H9 (cell line): ENCODE data around the gene MCF2L. TPM values are rescaled to one million over a fixed set of nuclear protein-coding genes. Genes with fewer than 3 reads are reported as not detected.

Experiments
- DNase-seq: peaks from one replicate; pipeline ENCODE4 v3.0.0-alpha.2; 2017
- H2AFZ ChIP-seq: one replicate; pipeline ENCODE4 v1.6.1; 2013; ENCODE audit warnings: mild to moderate bottlenecking, low read length, control low read depth, moderate library complexity
- H2AK5ac ChIP-seq: 2 replicates; pipeline ENCODE4 v1.6.1; 2013; ENCODE audit warnings: low read length, control low read depth, mixed read lengths; ENCODE audit not compliant: insufficient read length
- H2BK120ac ChIP-seq: one replicate; pipeline ENCODE4 v1.6.1; 2013; ENCODE audit warnings: low read depth, mild to moderate bottlenecking, low read length, control low read depth, inconsistent platforms; ENCODE audit not compliant: poor library complexity, severe bottlenecking
- H2BK12ac ChIP-seq: 2 replicates; pipeline ENCODE4 v1.6.1; 2013; ENCODE audit warnings: low read length, control low read depth, mixed read lengths, low read depth; ENCODE audit not compliant: insufficient read length
- H2BK15ac ChIP-seq: 2 replicates; pipeline ENCODE4 v1.6.1; 2013; ENCODE audit warnings: low read depth, low read length, control low read depth
- H2BK20ac ChIP-seq: one replicate; pipeline ENCODE4 v1.6.1; 2013; ENCODE audit warnings: low read depth, mild to moderate bottlenecking, low read length, control low read depth, inconsistent platforms; ENCODE audit not compliant: poor library complexity, severe bottlenecking
- H2BK5ac ChIP-seq: 2 replicates; pipeline ENCODE4 v1.6.1; 2013; ENCODE audit warnings: low read length, control low read depth, mixed read lengths; ENCODE audit not compliant: insufficient read length
- H3K14ac ChIP-seq: 2 replicates; pipeline ENCODE4 v1.6.1; 2013; ENCODE audit warnings: low read length, control low read depth; ENCODE audit not compliant: insufficient read depth
- H3K18ac ChIP-seq: 2 replicates; pipeline ENCODE4 v1.6.1; 2013; ENCODE audit warnings: low read depth, mild to moderate bottlenecking, mixed read lengths, low read length, control low read depth; ENCODE audit not compliant: insufficient read length
- H3K23ac ChIP-seq: 2 replicates; pipeline ENCODE4 v1.6.1; 2013; ENCODE audit warnings: low read length, control low read depth, mixed read lengths, low read depth; ENCODE audit not compliant: insufficient read length
- H3K23me2 ChIP-seq: 2 replicates; pipeline ENCODE4 v1.6.1; 2013; ENCODE audit warnings: low read depth, mild to moderate bottlenecking, mixed read lengths, low read length, control low read depth; ENCODE audit not compliant: insufficient read length, poor library complexity, severe bottlenecking
- H3K27ac ChIP-seq: 2 replicates; pipeline ENCODE4 v1.5.1; 2013; ENCODE audit warnings: low read length, control low read depth, mixed read lengths, low read depth; ENCODE audit not compliant: insufficient read length
- H3K27me3 ChIP-seq: 2 replicates; pipeline ENCODE4 v1.6.1; 2013; ENCODE audit warnings: low read length, control low read depth, inconsistent platforms; ENCODE audit not compliant: insufficient read depth
- H3K4ac ChIP-seq: 2 replicates; pipeline ENCODE4 v1.6.1; 2013; ENCODE audit warnings: low read depth, mild to moderate bottlenecking, control low read depth, inconsistent platforms, low read length, moderate library complexity
- H3K4me1 ChIP-seq: 2 replicates; pipeline ENCODE4 v1.6.1; 2013; ENCODE audit warnings: low read length, control low read depth, inconsistent platforms; ENCODE audit not compliant: insufficient read depth
- H3K4me2 ChIP-seq: 2 replicates; pipeline ENCODE4 v1.6.1; 2013; ENCODE audit warnings: low read length, control low read depth, mixed read lengths; ENCODE audit not compliant: insufficient read length, insufficient read depth
- H3K56ac ChIP-seq: 2 replicates; pipeline ENCODE4 v1.6.1; 2013; ENCODE audit warnings: low read depth, mild to moderate bottlenecking, mixed read lengths, low read length, control low read depth; ENCODE audit not compliant: insufficient read length
- H3K79me1 ChIP-seq: 2 replicates; pipeline ENCODE4 v1.6.1; 2013; ENCODE audit warnings: low read depth, mild to moderate bottlenecking, moderate library complexity, low read length, control low read depth, inconsistent platforms; ENCODE audit not compliant: insufficient read depth, poor library complexity, severe bottlenecking
- H3K79me2 ChIP-seq: 2 replicates; pipeline ENCODE4 v1.6.1; 2013; ENCODE audit warnings: low read length, control low read depth, inconsistent platforms; ENCODE audit not compliant: insufficient read depth
- H3K9ac ChIP-seq: 2 replicates; pipeline ENCODE4 v1.6.1; 2013; ENCODE audit warnings: low read length, control low read depth, mixed read lengths; ENCODE audit not compliant: insufficient read length; ENCODE audit errors: extremely low read depth
- H3K9me3 ChIP-seq: one replicate; pipeline ENCODE4 v1.6.1; 2013; ENCODE audit warnings: low read depth, low read length, inconsistent platforms; ENCODE audit not compliant: control insufficient read depth
- H3T11ph ChIP-seq: one replicate; pipeline ENCODE4 v1.6.1; 2013; ENCODE audit warnings: mild to moderate bottlenecking, low read length, control low read depth, inconsistent platforms
- H4K20me1 ChIP-seq: one replicate; pipeline ENCODE4 v1.6.1; 2013; ENCODE audit not compliant: control insufficient read depth, insufficient read length, insufficient read depth
- H4K5ac ChIP-seq: 2 replicates; pipeline ENCODE4 v1.6.1; 2013; ENCODE audit warnings: low read depth, mild to moderate bottlenecking, mixed read lengths, low read length, control low read depth; ENCODE audit not compliant: insufficient read length
- H4K8ac ChIP-seq: replicated peaks from 2 replicates; pipeline ENCODE4 v1.6.1; 2013; ENCODE audit warnings: low read length, control low read depth, mixed read lengths, low read depth; ENCODE audit not compliant: insufficient read length
- H4K91ac ChIP-seq: 2 replicates; pipeline ENCODE4 v1.6.1; 2013; ENCODE audit warnings: low read depth, mild to moderate bottlenecking, moderate library complexity, mixed read lengths, low read length, control low read depth; ENCODE audit not compliant: insufficient read length
- H3K27ac Mint-ChIP-seq, 3 experiments: 2 replicates in 2 of 3; 3 replicates in 1 of 3; pipeline ENCODE4 v1.8.0; 2020 to 2021; ENCODE audit warnings: mixed read lengths in 3 of 3, mild to moderate bottlenecking in 1 of 3, moderate library complexity in 1 of 3
- H3K27me3 Mint-ChIP-seq: 2 replicates; pipeline ENCODE4 v1.8.0; 2021; ENCODE audit warnings: low read depth, mild to moderate bottlenecking, moderate library complexity, mixed read lengths
- H3K36me3 Mint-ChIP-seq, 3 experiments: 2 replicates in 2 of 3; 3 replicates in 1 of 3; pipeline ENCODE4 v1.8.0; 2020 to 2021; ENCODE audit warnings: low read depth in 3 of 3, mixed read lengths in 3 of 3; ENCODE audit not compliant: insufficient read depth in 1 of 3
- H3K4me1 Mint-ChIP-seq, 2 experiments: 2 replicates each; pipeline ENCODE4 v1.8.0; 2020; ENCODE audit warnings: mixed read lengths in 2 of 2
- H3K4me3 Mint-ChIP-seq, 2 experiments: 2 replicates in 1 of 2; 3 replicates in 1 of 2; pipeline ENCODE4 v1.8.0; 2020 to 2021; ENCODE audit warnings: mild to moderate bottlenecking in 2 of 2, mixed read lengths in 2 of 2, moderate library complexity in 1 of 2
- H3K9me3 Mint-ChIP-seq, 2 experiments: 2 replicates in 1 of 2; 3 replicates in 1 of 2; pipeline ENCODE4 v1.8.0; 2020; ENCODE audit warnings: mild to moderate bottlenecking in 2 of 2, mixed read lengths in 2 of 2, moderate library complexity in 1 of 2
- CTCF ChIP-seq: fragments of 200-600 bp; sonication (generic); conservative IDR thresholded peaks from 3 replicates; pipeline ENCODE4 v1.8.0; 2021; ENCODE audit warnings: antibody characterized with exemption, mild to moderate bottlenecking
- WGBS: extraction: QIAGEN DNeasy Blood & Tissue Kit; methylation state at CpG from one replicate; pipeline ENCODE4 v1.1.7; 2013; ENCODE audit warnings: missing lambda C conversion rate, low lambda C conversion rate, mixed read lengths; ENCODE audit not compliant: insufficient read length; ENCODE audit errors: extremely low coverage; 5-methylcytosine and 5-hydroxymethylcytosine counted together
- total RNA-seq: library from RNA; stranded (reverse); gene quantifications from 2 replicates; pipeline ENCODE4 v1.2.1, GENCODE V29; 2021

Gene MCF2L
- total RNA-seq, 1 experiment from 2014 or later: 18.5 TPM

GRCh38 chr13:113117335-113117872 lies 148.4 kb downstream of the MCF2L start:
- Histone ChIP-seq H3K56ac (no peak overlapping the region), H3K23ac (no peak overlapping the region), H4K20me1 (no peaks in the 10 kb centered on the region), H3K27me3 (peaks cover 5% of the 10 kb centered on the region; the same call in 1 of the 2 replicates), H2BK15ac (no peak overlapping the region), H2BK12ac (no peak overlapping the region), H3K79me1 (no peaks in the 10 kb centered on the region), H2BK20ac (no peak overlapping the region), H2AK5ac (no peak overlapping the region), H3K79me2 (no peaks in the 10 kb centered on the region), H2AFZ (no peak overlapping the region), H3K4ac (no peak overlapping the region), H3K14ac (no peak overlapping the region), H3K9ac (no peak overlapping the region), H3K4me1 (no peaks in the 10 kb centered on the region), H3K27ac (no peak overlapping the region), H3K23me2 (no peaks in the 10 kb centered on the region), H2BK120ac (no peak overlapping the region), H4K91ac (no peak overlapping the region), H4K8ac (no peak overlapping the region), H3K9me3 (no peaks in the 10 kb centered on the region), H3T11ph (no peak overlapping the region), H3K18ac (no peak overlapping the region), H2BK5ac (no peak overlapping the region), H3K4me2 (no peak overlapping the region), H4K5ac (no peak overlapping the region)
- Mint-ChIP-seq H3K36me3 (no peaks in the 10 kb centered on the region), H3K9me3 (peaks cover 0 to 4% of the 10 kb centered on the region in 2 experiments; a peak in 1 of 5 replicates), H3K27me3 (peaks cover 27% of the 10 kb centered on the region), H3K27ac (no peak overlapping the region), H3K4me1 (peaks cover 2 to 3% of the 10 kb centered on the region in 2 experiments; a peak in 3 of 4 replicates), H3K4me3 (no peak overlapping the region)
- peak; percentile 21 for DNase-seq
- TF ChIP-seq CTCF: no peak
- WGBS: no CpG with 5 or more reads among the region's 26 CpGs
